WERI-Rb-1 (cell line): Measurements from ENCODE around the gene SCN4A.
"Not testable (repeated sequence)": the region's sequence is repeated elsewhere in the genome, so short reads cannot be mapped to it uniquely, and the experiment has no call there.

Experiments used
- DNase-seq: peaks from one replicate; pipeline ENCODE4 v3.0.0-alpha.2; 2020
- H3K27ac ChIP-seq: fragments of 250-450 bp; sonication (Bioruptor Pico); 2 replicates; pipeline ENCODE4 v1.5.1; 2020; ENCODE audit warnings: mild to moderate bottlenecking, moderate library complexity
- H3K27me3 ChIP-seq: fragments of 250-450 bp; sonication (Bioruptor Pico); 2 replicates; pipeline ENCODE4 v1.5.1; 2021; ENCODE audit warnings: mild to moderate bottlenecking, low read depth, moderate library complexity; ENCODE audit not compliant: insufficient read depth, severe bottlenecking
- H3K36me3 ChIP-seq: fragments of 250-450 bp; sonication (Bioruptor Pico); 2 replicates; pipeline ENCODE4 v1.5.1; 2020; ENCODE audit warnings: mild to moderate bottlenecking, moderate library complexity
- H3K4me3 ChIP-seq: 2 replicates; pipeline ENCODE4 v1.5.1; 2011; ENCODE audit warnings: low read depth, mild to moderate bottlenecking, control low read depth, low read length
- H3K9me3 ChIP-seq: fragments of 250-450 bp; sonication (Bioruptor Pico); 2 replicates; pipeline ENCODE4 v1.5.1; 2021; ENCODE audit warnings: mild to moderate bottlenecking, moderate library complexity; ENCODE audit not compliant: severe bottlenecking
- TF ChIP-seq, protein P1 (sequence below): IDR thresholded peaks from 2 replicates; pipeline ENCODE4 v1.5.1; 2011; ENCODE audit warnings: low read depth, mild to moderate bottlenecking, control low read depth, inconsistent platforms, low read length

The SCN4A gene

DNA sequence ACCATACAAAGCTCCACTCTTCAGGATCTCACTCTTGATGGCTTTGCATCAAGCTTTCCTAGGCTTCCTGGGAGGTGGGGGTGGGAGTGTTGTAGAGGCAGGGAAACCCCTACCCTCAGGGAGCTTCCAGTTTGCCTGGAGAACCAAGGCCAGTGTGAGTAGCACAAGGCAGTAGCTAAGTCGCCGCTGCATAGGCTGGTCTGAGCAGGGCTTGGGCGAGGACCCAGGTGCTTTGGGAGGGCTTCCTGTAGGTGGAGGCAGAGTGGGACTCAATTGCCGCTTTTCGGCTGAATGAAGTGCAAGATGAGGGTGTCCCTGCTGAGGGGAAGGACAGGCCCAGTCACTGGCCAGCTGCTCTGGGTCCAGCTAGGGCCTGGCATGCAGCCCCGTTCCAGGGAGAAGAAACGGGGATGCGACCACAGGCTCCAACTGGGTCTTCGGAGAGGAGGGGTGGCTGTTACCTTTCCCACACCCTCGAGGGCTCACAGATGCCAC, 44.5 kb downstream of the SCN4A start:
- Histone ChIP-seq H3K36me3 (no peaks in the 10 kb centered on the region), H3K4me3 (no peak overlapping the region), H3K27ac (no peak overlapping the region), H3K27me3 (no peaks in the 10 kb centered on the region), H3K9me3 (no peaks in the 10 kb centered on the region)
- DNase-seq, result no peak
- TF ChIP-seq, protein P1, sequence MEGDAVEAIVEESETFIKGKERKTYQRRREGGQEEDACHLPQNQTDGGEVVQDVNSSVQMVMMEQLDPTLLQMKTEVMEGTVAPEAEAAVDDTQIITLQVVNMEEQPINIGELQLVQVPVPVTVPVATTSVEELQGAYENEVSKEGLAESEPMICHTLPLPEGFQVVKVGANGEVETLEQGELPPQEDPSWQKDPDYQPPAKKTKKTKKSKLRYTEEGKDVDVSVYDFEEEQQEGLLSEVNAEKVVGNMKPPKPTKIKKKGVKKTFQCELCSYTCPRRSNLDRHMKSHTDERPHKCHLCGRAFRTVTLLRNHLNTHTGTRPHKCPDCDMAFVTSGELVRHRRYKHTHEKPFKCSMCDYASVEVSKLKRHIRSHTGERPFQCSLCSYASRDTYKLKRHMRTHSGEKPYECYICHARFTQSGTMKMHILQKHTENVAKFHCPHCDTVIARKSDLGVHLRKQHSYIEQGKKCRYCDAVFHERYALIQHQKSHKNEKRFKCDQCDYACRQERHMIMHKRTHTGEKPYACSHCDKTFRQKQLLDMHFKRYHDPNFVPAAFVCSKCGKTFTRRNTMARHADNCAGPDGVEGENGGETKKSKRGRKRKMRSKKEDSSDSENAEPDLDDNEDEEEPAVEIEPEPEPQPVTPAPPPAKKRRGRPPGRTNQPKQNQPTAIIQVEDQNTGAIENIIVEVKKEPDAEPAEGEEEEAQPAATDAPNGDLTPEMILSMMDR, result no peak

DNA sequence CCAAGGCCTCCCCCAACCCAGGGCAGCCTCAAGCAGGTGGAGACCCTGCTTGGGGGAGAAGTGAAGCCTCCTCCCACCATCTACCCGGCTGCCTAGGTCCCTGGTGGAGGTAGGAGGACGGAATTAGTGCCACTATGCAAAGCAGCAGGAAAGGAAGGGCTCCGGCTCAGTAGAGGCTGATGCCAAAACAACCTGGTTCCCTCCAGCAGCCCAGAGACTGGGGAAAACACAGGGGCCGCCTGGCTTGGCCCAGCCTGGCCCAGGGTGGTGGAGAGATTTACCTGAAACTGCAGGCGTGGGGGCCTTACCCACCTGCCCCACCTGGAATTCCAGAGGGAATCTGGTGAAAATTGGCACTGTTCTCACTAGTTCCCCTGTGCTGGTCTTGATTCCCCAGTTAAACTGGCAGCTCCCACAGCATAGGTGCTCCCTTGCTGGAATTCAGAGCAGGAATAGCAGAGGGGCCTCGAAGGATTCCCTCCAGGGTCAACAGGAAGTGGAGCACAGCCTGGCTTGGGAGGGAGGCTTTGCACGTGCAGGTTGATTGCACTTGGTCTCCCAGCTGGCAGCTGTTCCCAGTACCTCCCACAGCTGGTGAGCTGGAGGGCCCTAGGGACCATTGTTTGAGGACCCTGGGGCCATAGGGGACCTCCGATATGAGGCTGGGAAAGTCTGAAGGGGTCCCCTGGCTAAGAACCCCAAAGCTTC, 45.1 kb downstream of the SCN4A start:
- H3K36me3 ChIP-seq, result no peaks in the 10 kb centered on the region
- H3K9me3 ChIP-seq, result no peaks in the 10 kb centered on the region
- TF ChIP-seq, protein P1, result no peak
- H3K27ac ChIP-seq, result no peak overlapping the region
- H3K4me3 ChIP-seq, result no peak overlapping the region
- no peaks in the 10 kb centered on the region for H3K27me3 ChIP-seq
- DNase-seq, result no peak

DNA sequence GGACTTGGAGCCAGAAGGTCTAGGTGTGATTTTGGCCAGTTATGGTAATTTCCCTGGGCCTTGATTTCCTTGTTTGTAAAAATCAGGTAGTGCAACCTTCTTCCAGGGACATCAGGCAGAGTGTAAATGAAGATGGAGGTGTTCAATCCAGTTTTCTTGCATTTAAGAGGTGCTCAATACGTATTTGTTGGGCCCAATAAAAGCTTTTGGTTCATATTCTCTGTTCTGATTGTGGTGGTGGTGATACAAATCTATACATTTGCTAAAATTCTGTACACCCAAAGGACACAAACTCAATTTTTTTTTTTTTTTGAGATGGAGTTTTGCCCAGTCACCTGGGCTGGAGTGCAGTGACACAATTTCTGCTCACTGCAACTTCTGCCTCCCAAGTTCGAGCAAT, 46.6 kb downstream of the SCN4A start:
- TF ChIP-seq, protein P1, result no peak
- DNase-seq, result no peak
- Histone ChIP-seq H3K36me3 (no peaks in the 10 kb centered on the region), H3K27ac (no peak overlapping the region), H3K9me3 (no peaks in the 10 kb centered on the region), H3K4me3 (no peak overlapping the region), H3K27me3 (no peaks in the 10 kb centered on the region)

DNA sequence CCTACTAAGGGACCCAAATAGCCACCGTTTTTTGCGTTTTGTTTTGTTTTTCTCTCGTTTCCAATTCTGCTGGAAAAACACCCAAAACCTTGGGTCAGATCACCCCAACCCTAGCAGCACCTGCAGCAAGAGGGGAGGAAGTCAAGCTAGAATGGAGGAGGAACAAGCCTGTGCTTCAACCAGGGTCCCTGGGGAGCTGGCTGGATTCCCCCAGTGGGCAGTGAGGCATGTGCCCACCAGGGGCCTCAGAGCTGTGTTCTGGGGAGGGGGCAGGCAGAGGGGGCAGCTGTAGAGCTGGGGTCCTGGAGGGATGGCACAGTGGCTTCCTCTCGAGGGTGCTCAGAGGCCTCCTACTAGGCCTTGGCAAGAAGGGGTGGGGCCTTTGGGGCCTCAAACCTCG, 47.1 kb downstream of the SCN4A start:
- TF ChIP-seq, protein P1, result no peak
- Histone ChIP-seq H3K9me3 (no peaks in the 10 kb centered on the region), H3K36me3 (no peaks in the 10 kb centered on the region), H3K4me3 (no peak overlapping the region), H3K27ac (no peak overlapping the region), H3K27me3 (no peaks in the 10 kb centered on the region)
- DNase-seq, result no peak

DNA sequence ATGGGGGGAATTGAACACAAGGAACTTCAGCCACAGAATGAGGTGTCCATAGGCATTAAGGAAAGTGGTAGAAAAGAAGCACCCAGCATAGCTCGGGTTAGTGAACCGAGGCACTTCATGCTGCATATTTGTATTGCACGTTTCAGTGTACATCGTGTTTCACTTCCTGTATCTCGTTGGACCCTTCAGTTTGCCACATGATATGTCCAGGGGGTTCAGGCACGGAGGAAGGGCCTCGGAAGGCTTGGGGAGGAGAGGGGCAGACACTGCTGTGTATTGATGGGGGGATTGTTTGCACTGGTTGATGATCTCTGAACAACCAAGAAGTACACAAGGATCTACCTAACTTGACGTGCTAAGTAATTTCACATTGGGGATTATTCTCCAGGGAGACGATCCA, 50.3 kb downstream of the SCN4A start:
- H3K9me3 ChIP-seq, H3K36me3 ChIP-seq, DNase-seq, H3K4me3 ChIP-seq, H3K27me3 ChIP-seq, H3K27ac ChIP-seq: not testable (repeated sequence)

DNA sequence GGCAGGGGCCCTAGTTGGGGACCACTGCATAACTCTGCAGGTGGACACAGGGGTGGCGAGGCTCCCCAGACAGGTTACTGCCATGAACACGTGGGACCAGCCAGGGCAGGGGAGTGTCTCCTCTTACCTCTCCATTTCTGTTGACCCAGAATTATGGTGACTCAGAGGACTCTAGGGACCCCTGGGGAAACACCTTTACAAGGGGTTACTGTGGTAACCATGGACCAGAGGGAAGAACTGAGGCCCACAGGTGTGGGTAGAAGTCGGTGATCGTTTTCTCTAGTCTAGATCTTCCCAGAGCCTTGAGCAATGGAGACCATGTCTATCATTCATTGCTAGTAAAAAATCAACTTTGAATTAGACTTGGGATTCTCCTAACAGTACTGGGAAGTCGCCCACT, 51.9 kb downstream of the SCN4A start:
- not testable (repeated sequence) for DNase-seq, H3K36me3 ChIP-seq, H3K27ac ChIP-seq, H3K9me3 ChIP-seq, H3K4me3 ChIP-seq, H3K27me3 ChIP-seq

DNA sequence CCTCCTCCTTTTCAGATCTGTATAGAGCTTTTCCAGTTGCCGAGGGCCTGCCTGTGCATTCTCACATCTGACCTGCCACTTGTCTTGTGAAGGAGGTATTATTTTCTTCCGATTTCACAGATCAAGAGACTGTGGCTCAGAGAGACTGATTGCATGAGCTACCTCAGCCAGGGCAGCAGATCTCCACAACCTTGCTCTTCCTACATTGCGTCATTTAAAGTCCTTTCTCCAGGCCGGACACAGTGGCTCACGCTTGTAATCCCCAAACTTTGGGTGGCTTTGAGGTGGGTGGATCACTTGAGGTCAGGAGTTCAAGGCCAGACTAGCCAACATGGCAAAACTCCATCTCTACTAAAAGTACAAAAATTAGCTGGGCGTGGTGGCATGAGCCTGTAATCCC, 52.7 kb downstream of the SCN4A start:
- H3K27me3 ChIP-seq, H3K27ac ChIP-seq, H3K36me3 ChIP-seq, H3K9me3 ChIP-seq, DNase-seq, H3K4me3 ChIP-seq: not testable (repeated sequence)
